ENCODE results near the gene CSNK1A1. TPM values are rescaled to one million over a fixed set of nuclear protein-coding genes. Genes with fewer than 3 reads are reported as not detected.

CSNK1A1 gene
- total and polyA plus RNA-seq, 2 experiments from 2014 or later: 106 to 231 TPM

GRCh38 chr5:149498724-149499336 is 52.4 kb downstream of the CSNK1A1 start:
- peaks cover 17% of the 10 kb centered on the region for H3K79me2 ChIP-seq
- peaks cover 4% of the 10 kb centered on the region for H3K36me3 ChIP-seq (replicated peaks; ENCODE audit: insufficient read depth, low read depth)
- H3K4me1 ChIP-seq (ENCODE audit: insufficient read depth): peaks cover 6% of the 10 kb centered on the region
- no peak overlapping the region for H2AFZ ChIP-seq
- H3K4me3 ChIP-seq: no peak overlapping the region
- H3K9me2 ChIP-seq (replicated peaks; ENCODE audit: insufficient read depth): no peaks in the 10 kb centered on the region
- H3K27ac ChIP-seq: no peak overlapping the region
- WGBS (ENCODE audit: low lambda C conversion rate, missing lambda C conversion rate): 88% methylated on average over 1 of the region's 1 CpG
- H3K4me2 ChIP-seq: no peak overlapping the region
- no peak for DNase-seq (ENCODE audit: low spot score)
- H4K20me1 ChIP-seq (ENCODE audit: insufficient read depth, poor library complexity, severe bottlenecking): no peaks in the 10 kb centered on the region
- H3K9me3 ChIP-seq (ENCODE audit: low read depth): no peaks in the 10 kb centered on the region
- H3K27me3 ChIP-seq: no peaks in the 10 kb centered on the region
- TF ChIP-seq CTCF (IDR thresholded peaks at IDR 0.05; ENCODE audit: poor library complexity) (no peak), EZH2 (IDR thresholded peaks at IDR 0.05; ENCODE audit: borderline replicate concordance) (no peak), EZH2phosphoT487 (IDR thresholded peaks at IDR 0.05; ENCODE audit: low read depth, severe bottlenecking, unreplicated experiment) (no peak)

GRCh38 chr5:149497357-149497756 is 53.9 kb downstream of the CSNK1A1 start:
- H3K27ac ChIP-seq: peak overlapping the region; percentile 56
- no peaks in the 10 kb centered on the region for H3K9me3 ChIP-seq (ENCODE audit: low read depth)
- 65% methylated on average over 3 of the region's 3 CpGs for WGBS (ENCODE audit: low lambda C conversion rate, missing lambda C conversion rate)
- H3K9me2 ChIP-seq (replicated peaks; ENCODE audit: insufficient read depth): no peaks in the 10 kb centered on the region
- no peaks in the 10 kb centered on the region for H4K20me1 ChIP-seq (ENCODE audit: insufficient read depth, poor library complexity, severe bottlenecking)
- peaks cover 4% of the 10 kb centered on the region for H3K36me3 ChIP-seq (replicated peaks; ENCODE audit: insufficient read depth, low read depth)
- TF ChIP-seq CTCF (IDR thresholded peaks at IDR 0.05; ENCODE audit: poor library complexity) (no peak), EZH2phosphoT487 (IDR thresholded peaks at IDR 0.05; ENCODE audit: low read depth, severe bottlenecking, unreplicated experiment) (no peak), EZH2 (IDR thresholded peaks at IDR 0.05; ENCODE audit: borderline replicate concordance) (no peak)
- no peak overlapping the region for H2AFZ ChIP-seq
- H3K27me3 ChIP-seq: no peaks in the 10 kb centered on the region
- no peak overlapping the region for H3K4me2 ChIP-seq
- peak; percentile 20 for DNase-seq (ENCODE audit: low spot score)
- H3K4me1 ChIP-seq (ENCODE audit: insufficient read depth): peaks cover 6% of the 10 kb centered on the region
- H3K79me2 ChIP-seq: peaks cover 15% of the 10 kb centered on the region
- no peak overlapping the region for H3K4me3 ChIP-seq

GRCh38 chr5:149496917-149497316 is 54.3 kb downstream of the CSNK1A1 start:
- H3K27ac ChIP-seq: no peak overlapping the region
- no peaks in the 10 kb centered on the region for H3K27me3 ChIP-seq
- 90% methylated on average over 2 of the region's 2 CpGs for WGBS (ENCODE audit: low lambda C conversion rate, missing lambda C conversion rate)
- H3K79me2 ChIP-seq: peaks cover 13% of the 10 kb centered on the region
- H3K4me2 ChIP-seq: no peak overlapping the region
- H3K4me3 ChIP-seq: no peak overlapping the region
- no peaks in the 10 kb centered on the region for H3K9me3 ChIP-seq (ENCODE audit: low read depth)
- no peaks in the 10 kb centered on the region for H4K20me1 ChIP-seq (ENCODE audit: insufficient read depth, poor library complexity, severe bottlenecking)
- H3K36me3 ChIP-seq (replicated peaks; ENCODE audit: insufficient read depth, low read depth): peaks cover 4% of the 10 kb centered on the region
- H3K4me1 ChIP-seq (ENCODE audit: insufficient read depth): peaks cover 6% of the 10 kb centered on the region
- no peak for DNase-seq (ENCODE audit: low spot score)
- TF ChIP-seq EZH2 (IDR thresholded peaks at IDR 0.05; ENCODE audit: borderline replicate concordance): no peak
- H2AFZ ChIP-seq: no peak overlapping the region
- no peaks in the 10 kb centered on the region for H3K9me2 ChIP-seq (replicated peaks; ENCODE audit: insufficient read depth)

GRCh38 chr5:149496166-149496565 is 55.1 kb downstream of the CSNK1A1 start:
- no peaks in the 10 kb centered on the region for H3K27me3 ChIP-seq
- no peak overlapping the region for H3K27ac ChIP-seq
- H3K4me1 ChIP-seq (ENCODE audit: insufficient read depth): peaks cover 6% of the 10 kb centered on the region
- peaks cover 4% of the 10 kb centered on the region for H3K36me3 ChIP-seq (replicated peaks; ENCODE audit: insufficient read depth, low read depth)
- H2AFZ ChIP-seq: no peak overlapping the region
- TF ChIP-seq EZH2phosphoT487 (IDR thresholded peaks at IDR 0.05; ENCODE audit: low read depth, severe bottlenecking, unreplicated experiment): no peak
- no peak for TF ChIP-seq CTCF (IDR thresholded peaks at IDR 0.05; ENCODE audit: poor library complexity)
- TF ChIP-seq EZH2 (IDR thresholded peaks at IDR 0.05; ENCODE audit: borderline replicate concordance): no peak
- H3K9me3 ChIP-seq (ENCODE audit: low read depth): no peaks in the 10 kb centered on the region
- no peaks in the 10 kb centered on the region for H3K9me2 ChIP-seq (replicated peaks; ENCODE audit: insufficient read depth)
- 74% methylated on average over 1 of the region's 1 CpG for WGBS (ENCODE audit: low lambda C conversion rate, missing lambda C conversion rate)
- no peak overlapping the region for H3K4me2 ChIP-seq
- peaks cover 12% of the 10 kb centered on the region for H3K79me2 ChIP-seq
- H3K4me3 ChIP-seq: no peak overlapping the region
- DNase-seq (ENCODE audit: low spot score): no peak
- H4K20me1 ChIP-seq (ENCODE audit: insufficient read depth, poor library complexity, severe bottlenecking): no peaks in the 10 kb centered on the region
